DLD1 (cell line): Measurements from ENCODE around the gene BMP10.

Source experiments
- in situ Hi-C: cut with HindIII; loops from 2 replicates; pipeline ENCODE4 v1.10.0; 2017; ENCODE audit warnings: low sequenced_read_pairs

The BMP10 gene

DNA sequence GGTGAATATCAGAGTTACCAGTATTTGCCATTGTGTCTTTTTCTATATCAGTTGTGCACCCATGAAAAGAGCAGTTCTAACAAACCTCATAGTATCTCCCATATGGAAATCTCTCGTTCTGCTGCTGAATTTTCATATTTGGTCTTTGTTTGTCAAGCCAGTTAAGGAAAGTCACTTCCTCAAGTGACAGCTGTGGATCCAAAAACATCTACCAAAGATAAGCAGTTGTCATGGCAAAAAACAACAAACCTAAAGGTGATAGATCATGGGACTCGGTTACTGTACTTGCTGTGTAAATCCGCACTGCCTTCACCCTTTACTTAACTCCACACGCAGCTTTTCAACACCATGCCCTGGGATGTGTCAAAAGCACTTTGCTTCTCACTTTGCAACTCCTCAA is 17.3 kb downstream of the BMP10 start:
- in situ Hi-C loops = no loop called here

DNA sequence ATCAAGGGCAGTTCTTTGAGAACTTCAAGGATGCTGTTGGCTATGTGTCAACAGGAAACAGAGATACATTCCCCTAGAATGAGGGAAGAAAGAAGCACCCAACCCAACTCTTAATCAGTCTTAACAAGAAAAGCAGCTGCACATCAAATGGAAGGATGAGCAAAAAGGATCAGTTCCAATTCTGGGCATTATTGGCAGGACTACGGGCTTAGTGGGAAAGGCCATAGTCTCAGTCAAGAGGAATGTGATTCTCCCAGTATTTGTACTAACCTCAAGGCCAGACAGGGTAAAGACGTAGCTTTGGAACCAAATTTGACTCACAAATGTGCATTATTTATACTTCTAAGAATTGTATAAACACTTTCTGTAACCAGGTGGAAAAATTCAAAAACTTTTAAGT is 18.2 kb downstream of the BMP10 start:
- in situ Hi-C loops = no loop called here

DNA sequence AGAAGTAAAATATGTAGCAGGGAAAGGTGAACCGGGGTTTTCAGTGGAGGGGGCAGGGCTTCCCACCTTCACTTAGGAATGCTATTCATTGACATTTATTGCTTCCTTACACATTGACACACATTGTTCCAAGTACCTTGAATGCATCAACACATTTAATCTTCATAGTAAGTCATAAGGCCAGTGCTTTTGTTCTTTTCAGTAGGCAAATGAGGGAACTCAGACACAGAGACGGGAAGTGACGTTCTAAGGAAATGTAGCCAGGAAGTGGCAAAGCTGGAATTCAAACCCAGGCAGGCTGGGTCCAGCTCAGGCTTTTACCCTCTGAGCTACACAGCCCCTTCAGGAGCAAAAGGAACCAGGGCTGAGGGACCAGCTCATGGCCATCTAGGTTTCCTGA is 20.7 kb downstream of the BMP10 start:
- in situ Hi-C loops = no loop called here

DNA sequence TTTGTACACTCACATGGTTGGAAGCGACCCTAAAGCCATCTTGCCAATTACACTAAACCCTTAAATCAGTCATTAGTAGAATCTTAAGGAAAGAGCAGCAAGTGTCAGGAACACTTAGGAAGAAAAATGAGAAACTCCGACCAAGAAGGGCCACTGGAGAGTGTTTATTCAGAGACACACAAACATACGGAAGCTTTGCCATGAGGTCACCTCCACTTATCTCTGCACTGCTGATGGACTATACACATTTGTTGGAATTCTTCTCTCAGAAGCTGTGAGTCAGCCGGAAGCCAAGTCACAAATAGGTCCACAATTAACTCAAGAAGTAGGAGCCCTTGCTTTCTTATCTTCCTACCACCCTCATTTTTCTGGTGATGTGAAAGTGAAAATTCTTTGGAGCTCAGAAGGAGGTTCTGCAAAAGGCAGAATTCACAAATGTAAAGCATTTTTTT is 21.6 kb downstream of the BMP10 start:
- in situ Hi-C loops = no loop called here

DNA sequence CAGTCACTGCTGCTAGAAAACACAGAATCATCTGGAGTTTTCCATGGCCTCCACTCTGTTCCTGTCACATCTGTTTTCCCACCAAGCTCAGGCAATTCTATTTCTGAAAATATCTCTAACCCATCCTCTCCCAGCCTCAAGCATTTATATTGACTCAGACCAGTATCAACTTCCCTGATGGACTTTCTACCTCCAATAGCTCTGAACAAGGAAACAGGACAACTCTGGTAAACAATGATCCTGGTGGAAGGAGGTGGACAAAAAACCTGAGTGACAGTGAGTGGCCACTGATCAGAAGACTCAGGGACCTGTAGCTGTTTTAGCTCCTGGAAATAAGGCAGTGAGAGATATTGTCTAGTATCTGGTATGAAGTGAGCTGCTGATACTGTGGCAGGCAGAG is 23.4 kb downstream of the BMP10 start:
- in situ Hi-C loops = no loop called here

DNA sequence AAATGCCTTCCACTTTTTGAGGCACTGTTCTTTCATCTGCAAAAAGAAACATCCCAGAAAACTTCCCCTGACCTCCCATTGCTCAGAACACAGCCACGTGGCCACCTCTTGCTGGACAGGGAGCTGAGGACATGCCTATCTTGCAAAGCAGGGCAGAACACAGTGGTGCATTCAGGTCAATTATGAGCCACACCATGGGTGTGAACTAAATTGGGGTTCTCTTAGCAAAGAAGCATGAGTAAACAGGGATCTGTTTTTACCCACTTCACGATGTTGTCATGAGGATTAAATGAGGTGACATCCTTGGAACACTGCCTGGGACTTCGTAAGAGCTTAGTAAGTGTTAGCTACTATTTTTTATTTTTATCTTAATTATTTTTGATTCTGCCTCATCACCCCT is 25.1 kb downstream of the BMP10 start:
- in situ Hi-C loops = no loop called here

DNA sequence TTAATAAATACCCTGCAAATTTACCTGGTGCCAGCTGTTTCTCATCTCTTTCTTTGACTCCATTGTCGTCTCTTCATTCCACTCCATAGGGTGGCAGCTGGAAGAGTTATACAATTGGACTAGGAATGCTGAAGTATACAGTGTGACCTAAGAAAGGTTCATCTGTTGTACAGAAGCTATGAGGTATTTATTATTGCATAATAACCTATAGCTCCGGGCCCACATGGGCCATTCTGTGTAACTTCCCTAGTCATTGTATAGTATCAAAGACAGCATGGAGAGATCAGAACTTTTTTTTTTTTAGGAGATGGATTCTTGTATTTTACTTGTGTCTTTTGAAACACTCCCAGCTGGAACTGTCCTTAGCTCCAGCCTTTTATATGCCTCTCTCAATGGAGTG is 26.2 kb downstream of the BMP10 start:
- in situ Hi-C loops = no loop called here

DNA sequence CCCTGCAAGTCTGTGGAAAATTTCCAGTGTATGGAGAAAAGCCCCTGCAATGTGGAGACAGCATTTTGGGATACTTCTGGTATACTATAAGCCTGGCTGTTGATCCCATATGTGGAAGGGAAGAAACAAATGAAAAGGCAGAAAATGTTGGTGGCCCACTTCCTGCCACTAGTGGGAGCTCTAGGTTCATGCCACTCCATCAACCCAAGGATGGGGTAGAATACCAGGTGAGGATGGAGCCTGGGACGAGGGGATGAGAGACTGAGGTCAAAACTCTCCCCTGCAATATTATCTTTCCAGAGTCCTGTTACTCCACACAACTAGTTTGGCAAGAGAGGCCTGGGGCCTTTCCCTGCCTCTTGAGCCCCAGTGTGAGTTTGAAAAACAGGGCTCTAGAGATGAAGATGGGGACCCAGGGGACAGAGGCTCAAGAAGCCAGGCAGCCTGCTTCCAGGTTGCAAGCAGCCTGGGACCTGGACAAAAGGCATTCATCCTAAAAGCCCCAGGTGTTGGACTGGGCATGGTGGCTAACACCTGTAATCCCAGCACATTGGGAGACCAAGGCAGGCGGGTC is 31.9 kb downstream of the BMP10 start:
- in situ Hi-C loops = no loop called here

DNA sequence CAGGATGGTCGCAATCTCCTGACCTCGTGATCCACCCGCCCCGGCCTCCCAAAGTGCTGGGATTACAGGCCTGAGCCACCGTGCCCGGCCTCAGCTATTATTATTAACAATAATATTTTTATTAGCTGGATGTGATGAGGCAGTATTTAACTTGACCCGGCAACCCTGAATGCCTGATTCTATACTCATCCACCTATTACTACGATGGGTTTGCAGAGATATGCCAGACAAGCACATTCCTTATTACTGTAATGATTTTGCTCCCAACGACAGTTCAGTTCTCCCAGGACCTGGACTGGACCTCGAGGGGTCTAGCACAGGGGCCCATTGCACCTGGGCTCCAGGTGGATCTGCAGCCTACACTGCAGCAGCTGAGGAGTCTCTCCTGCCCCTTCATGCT is 32.6 kb downstream of the BMP10 start:
- in situ Hi-C loops = no loop called here

DNA sequence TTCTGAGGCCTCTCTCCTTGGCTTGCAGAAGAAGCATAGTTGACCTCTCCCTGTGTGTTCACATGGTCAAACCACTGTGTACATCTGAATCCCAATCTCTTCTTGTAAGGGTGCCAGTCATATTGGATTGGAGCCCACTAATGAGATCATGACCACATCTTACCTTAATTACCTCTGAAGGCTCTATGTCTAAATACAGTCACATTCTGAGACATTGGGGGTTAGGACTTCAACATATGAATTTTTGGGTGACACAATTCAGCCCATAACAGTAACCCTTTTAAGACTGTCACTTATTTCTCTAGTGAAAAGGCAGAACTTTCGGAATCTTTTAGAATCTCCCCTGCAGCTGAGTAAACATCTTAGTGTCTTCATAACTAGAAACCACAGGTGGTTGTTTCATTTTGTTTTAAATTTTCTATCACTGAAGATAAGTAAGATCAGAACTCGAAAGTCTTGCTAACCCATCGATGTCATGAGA is 33.3 kb downstream of the BMP10 start:
- in situ Hi-C loops = no loop called here

DNA sequence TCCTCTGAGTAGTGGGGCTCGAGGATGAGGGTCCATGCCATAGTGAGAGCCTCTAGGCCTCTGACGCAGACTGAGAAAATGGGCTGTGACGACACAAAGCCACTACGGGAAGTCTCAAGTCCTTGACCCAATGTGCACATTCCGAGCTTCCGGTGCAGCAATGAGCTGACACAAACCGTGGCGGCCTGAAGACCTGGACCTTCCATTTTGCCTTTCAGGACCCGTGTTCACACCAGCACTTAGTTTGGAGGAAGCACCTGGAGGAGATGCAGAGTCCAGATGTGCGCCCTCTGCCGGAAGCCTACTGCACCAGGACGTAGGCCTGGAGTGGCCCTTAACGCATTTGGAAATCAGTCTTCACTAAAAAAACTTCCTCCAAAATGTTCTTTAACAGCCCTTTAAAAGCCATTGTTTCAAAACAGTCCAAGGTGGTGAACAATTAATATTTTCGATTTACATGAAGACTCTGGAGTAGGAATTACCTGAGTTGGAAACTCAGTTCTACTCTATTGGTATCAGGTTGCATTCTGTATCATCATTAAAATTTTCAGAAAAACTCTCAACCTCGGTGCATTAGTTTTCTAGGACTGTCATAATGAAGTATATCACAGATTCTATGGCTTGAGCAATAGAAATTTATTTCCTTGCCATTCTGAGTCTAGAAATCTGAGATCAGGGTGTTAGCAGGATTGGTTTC is 33.9 kb downstream of the BMP10 start:
- in situ Hi-C loops = no loop called here

DNA sequence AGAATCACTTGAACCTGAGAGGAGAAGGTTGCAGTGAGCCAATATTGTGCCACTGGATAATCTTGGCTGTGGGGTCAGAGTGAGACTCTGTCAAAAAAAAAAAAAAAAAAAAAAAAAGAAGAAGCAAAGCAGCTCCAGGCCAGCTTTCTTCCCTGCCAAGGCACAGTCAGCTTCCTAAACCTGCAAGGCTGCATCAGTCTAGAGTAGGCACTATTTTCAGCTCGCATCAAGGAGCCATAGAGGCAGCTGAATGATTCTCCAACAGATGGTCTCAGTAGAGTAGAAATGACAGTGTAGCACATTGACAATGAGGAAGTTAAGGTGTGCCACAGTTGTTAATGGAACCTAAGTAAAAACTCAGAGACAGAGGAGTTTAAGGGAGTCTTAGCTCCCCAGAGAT is 35.6 kb downstream of the BMP10 start:
- in situ Hi-C loops = no loop called here

DNA sequence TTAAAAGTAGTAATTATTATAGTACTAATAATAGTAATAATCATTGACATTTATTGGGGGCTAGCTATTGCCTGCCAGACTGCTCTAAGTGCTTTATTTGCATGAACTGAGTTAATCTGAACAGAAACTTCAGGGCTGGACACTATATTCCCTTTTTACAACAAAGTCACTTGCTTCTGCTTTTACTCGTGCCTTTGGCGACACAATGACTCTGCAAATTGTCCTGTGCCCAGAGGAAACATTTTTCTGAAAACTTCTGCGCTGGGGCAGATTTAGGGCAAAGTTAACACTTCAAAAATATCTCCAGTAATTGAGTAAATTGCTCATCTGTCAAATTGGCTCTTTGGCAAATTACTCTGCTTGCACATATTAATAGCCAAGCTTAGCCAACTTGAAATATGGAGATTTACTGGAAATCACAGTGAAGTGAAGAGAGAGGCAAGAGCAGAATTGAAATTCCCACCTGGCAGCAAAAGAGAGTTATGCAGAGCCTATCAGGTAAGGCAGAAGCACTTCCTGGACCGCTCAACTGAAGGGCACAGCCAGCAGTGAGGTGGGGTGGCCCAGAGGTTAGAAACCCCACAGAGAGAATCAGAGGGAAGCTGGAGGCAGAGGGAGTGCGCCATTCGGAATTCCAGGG is 36.3 kb downstream of the BMP10 start:
- in situ Hi-C loops = no loop called here

DNA sequence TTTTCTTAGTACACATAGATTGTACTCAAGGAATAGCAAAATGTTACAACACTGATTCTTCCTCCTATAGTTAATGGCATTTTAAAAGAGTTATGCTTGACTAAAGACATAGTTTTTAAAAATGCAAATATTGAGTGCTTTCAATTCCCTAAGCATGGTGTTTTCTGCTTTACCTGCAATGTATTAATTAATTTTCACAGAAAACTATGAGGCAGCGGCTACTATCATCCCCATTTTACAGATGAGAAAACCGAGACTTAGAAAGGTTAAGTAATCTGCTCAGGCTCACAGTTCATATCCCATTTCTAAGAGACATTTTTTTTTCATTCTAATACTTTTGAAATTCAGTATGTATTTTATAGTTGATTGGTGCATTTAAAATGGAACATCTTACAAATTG is 38.0 kb downstream of the BMP10 start:
- in situ Hi-C loops = no loop called here

DNA sequence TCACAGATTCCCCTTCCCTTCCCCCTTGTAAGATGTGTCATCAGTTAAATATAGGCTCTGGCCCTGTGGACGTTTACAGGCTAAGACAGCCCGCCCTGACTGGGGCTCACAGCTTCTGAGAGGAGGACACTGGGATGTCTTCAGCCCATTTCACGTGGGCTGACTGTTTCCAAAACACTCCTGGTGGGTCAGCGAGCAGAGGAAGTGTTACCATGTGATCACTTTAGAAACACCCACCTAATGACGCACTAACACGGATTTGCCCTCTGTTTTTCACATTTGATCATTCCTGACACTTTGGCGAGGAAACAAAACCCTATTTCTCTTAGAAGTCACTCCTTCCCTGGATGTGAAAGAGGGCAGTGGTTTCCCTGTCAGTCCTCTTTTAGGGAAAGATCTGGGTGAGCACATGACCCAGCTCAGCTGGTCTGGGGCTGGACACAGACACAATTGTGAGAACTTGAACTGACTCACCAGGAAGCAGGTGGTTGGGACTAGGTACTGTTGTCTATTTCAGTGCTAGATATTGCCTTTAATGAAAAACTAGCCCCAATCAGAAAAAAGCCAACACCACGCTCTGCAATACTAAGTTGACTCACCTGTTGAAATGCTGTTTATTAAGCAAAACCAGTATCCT is 38.8 kb downstream of the BMP10 start:
- in situ Hi-C loops = no loop called here

DNA sequence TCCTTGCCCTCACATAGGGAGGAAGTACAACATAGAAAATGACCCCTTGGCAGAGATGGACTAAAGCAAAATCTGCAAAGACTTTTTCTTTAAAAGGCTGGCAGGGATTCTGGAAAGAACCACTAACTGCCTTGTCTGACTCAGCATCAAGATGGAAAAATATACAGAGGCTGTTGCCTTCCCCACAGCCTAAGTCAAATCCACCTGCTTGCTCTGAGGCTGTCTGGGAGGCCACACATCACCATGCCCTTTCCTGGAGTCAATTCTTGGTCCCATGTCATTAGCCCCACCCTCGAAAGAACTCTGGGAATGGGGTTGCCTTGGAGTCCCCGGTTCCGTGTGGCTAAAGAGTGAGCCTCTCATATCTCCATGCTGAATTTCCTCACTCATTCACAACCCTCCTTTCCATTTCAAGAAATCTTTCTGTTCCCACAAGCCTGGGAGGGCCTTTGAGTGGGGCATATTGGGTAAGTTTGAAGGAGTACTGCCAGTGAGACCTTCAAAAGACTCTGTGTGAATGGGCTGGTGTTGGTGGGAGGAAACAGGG is 39.4 kb downstream of the BMP10 start:
- in situ Hi-C loops = no loop called here

DNA sequence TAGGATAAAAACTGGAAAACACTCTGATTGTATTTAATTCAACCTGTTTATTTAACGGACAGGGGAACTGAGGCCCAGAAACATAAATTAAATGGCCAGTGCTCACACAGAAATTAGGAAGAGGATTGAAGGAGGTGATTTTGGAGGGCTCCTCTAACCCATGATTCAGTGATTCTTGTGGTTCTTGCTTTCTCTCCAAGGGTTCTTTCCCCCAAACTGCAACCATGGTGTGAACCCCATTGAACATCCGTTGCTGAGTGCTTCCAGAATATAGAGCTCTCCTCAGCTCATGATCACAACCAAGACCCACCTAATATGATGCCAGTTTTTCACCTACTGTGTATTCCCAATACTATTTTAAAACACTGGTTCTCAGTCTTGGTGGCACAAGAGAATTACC is 41.4 kb downstream of the BMP10 start:
- in situ Hi-C loops = no loop called here

DNA sequence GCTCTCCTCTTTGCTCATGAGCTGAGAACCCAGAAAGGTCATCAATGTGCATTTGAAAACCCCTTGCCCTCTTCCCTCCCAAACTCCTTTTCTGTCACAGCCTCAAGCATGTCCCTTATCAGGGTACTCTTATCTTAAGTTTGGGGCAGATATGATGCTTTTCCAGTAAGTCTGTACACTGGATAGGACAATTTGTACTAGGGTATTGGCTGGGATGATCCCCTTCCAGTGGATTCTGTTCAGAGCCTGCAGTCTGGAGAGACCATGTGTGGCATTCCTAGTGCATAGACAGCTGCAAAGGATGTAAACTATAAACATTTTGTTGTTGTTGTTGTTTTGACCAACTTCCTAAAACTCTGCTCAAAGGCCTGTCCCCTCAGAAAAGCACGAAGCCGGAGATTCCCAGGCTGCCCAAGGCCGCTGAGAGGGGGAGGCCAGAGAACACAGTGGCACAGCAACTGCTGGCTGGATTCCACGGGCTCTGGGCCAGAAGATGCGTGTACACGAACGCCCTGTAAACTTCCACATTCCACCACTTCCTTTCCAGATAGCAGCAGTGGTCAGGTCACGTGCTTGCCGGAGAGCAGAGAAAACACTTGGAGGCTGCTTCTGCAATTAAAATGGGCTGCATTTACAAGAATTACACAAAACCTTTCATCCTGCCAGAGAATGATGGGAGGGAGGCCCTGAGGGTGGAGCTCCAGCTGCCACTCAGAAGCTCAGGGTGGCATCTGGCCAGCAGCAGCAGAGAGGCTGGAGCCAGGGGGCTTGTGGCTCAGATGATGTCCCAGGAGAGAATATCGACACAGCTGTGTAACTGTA is 42.1 kb downstream of the BMP10 start:
- in situ Hi-C loops = no loop called here

DNA sequence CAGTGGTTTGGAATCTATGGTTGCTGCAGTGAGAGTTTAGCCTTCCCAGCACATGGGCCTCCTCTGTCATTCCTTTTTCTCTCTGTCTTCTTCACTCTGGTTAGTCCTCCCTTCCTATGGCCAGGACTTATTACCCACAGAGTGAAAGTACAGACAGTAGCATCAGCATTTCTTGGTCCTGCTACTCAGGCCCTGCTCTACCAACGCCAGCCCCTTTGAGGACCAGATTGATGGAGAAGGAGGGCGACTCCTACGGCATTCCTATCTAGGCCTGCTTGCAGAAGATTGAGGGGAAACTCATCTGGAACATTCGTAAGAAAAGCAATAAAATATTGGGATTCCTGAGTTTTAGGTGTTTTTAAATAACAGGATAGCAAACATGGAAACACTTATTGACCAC is 43.5 kb downstream of the BMP10 start:
- in situ Hi-C loops = no loop called here

DNA sequence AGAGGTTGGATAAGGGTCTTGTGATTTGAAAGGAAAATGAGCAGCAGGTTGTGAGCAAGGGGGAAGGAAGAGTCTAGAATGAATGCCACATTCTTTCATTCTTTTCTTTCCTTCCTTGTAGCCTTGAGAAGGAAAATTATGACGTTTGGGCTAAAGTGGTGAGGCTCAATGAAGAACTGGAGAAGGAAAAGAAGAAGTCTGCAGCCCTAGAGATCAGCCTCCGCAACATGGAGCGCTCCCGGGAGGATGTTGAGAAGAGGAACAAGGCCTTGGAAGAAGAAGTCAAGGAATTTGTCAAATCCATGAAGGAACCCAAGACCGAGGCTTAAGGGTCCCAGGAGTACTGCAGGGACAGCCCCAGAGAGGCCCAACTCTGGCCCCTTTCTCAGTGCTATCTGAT is 45.3 kb downstream of the BMP10 start:
- in situ Hi-C loops = no loop called here

DNA sequence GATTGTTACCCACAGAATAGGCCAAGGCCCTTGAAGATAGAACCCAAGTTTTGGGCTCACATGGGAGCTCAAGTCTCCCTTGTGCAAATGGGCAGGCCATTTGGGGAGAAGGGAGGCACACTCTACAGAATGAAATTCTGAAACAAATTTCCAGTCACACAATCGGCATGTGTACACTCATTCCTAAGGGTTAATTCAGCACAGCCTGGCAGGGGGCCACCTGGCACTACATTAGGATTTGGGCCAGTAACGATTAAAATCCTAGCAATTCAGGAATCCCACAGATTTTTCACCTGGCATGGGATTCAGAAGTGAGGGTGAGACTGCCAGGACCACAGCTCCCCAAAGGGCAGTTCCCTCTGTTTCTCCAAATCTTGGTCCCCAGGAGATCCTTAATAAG is 46.4 kb downstream of the BMP10 start:
- in situ Hi-C loops = no loop called here
